Dermis microvascular lymphatic vessel endothelial cell (primary cell): Measurements from ENCODE around the gene TBC1D17. TPM values are rescaled to one million over a fixed set of nuclear protein-coding genes. Genes with fewer than 3 reads are reported as not detected.

Source experiments
- DNase-seq, 2 donors: peaks; one replicate each; pipeline versions ENCODE4 v3.0.0 to v3.0.0-alpha.2; 2010; ENCODE audit warnings: low read depth in 2 of 2
- total RNA-seq: library from RNA; depleted of rRNA; stranded (reverse); fragments of >200 nt; gene quantifications from 2 replicates; pipeline ENCODE4 v1.2.1, GENCODE V29; 2014

TBC1D17 gene
- total RNA-seq, 1 donor from 2014 or later, result 7.6 TPM

DNA sequence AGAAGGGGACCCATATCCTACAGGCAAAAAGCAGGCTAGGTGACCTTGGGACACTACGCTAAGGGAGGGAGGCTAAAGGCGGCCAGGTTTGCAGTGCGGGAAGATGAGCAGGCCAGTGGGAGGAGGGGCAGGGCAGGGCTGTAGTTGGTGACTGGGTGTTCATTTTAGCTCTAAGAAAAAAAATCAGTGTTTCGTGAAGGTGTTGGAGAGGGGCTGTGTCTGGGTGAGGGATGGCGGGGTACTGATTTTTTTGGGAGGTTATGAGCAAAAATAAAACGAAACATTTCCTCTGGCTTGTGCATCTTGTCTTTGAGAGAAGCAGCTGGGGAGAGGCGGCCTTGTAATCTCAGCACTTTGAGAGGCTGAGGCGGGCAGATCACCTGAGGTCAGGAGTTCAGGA, 56.1 kb downstream of the TBC1D17 start:
- DNase-seq, result no peak

DNA sequence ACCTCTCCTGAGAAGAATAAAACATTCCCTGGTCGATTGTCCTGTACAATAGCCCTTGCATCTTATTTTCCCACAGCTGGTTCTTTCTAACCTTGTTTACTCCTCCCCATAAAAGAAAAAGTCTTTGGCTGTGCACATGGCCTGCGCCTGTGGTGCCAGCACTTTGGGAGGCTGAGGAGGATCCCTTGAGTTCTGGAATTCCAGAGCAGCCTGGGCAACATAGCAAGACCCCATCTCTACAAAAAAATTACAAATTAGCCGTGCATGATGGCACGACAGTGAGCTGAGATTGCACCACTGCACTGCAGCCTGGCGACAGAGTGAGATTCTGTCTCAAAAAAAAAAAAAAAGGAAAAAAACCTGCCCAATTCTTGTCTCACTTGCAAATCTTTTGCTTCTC, 59.0 kb downstream of the TBC1D17 start:
- DNase-seq, result no peak

DNA sequence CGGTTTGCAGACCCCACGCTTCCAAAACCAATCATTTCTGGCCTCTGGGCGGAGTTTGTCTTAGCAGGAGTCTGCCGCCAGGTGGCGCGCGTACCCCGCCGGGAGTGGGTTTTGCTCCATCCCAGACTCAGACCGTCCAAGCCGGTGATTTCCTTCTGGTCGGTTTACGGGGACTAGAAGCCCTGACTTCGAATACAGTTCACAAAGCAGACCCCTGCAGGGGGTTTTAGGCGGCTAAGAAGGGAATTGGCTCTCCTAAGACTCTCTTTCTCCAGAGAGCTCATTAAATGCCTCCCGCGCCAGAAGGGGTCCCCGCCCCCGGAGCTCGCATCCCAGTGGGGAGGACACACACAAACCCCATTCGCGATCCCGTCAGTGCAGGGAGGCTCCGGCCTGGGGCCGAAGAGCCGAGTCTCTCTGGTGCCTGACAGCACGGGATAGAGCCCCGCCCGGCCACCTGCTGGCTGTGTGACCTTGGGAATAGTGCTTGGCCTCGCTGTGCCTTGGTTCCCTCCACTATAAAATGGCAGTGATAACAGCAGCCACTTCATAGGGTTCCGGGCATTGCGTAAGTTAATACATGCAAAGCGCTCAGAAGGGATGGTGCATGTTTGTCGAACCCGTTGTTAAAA, 60.4 kb downstream of the TBC1D17 start:
- peak; percentile 36 to 65 for DNase-seq

Other genes starting within 250 kb of the TBC1D17 start
- gene RRAS, start 237.6 kb upstream of the TBC1D17 start, total RNA-seq, result 23.0 and 31.6 TPM in 2 replicates
- 5.3 and 9.6 TPM in 2 replicates for gene SCAF1, start 235.5 kb upstream of the TBC1D17 start, total RNA-seq
- 33.9 and 42.1 TPM in 2 replicates for gene IRF3, start 211.8 kb upstream of the TBC1D17 start, total RNA-seq
- 4.0 and 4.6 TPM in 2 replicates for gene BCL2L12, start 211.8 kb upstream of the TBC1D17 start, total RNA-seq
- gene PRMT1, start 200.4 kb upstream of the TBC1D17 start, total RNA-seq, result 383 and 426 TPM in 2 replicates
- 0.26 and 0.38 TPM in 2 replicates for gene ADM5, start 188.1 kb upstream of the TBC1D17 start, total RNA-seq
- gene CPT1C, start 186.6 kb upstream of the TBC1D17 start, total RNA-seq, result 9.6 and 14.5 TPM in 2 replicates
- gene TSKS, start 114.4 kb upstream of the TBC1D17 start, total RNA-seq, result not detected in 2 replicates
- 44.8 and 73.5 TPM in 2 replicates for gene AP2A1, start 110.7 kb upstream of the TBC1D17 start, total RNA-seq
- 12.7 and 18.6 TPM in 2 replicates for gene FUZ, start 64.4 kb upstream of the TBC1D17 start, total RNA-seq
- gene MED25, start 59.4 kb upstream of the TBC1D17 start, total RNA-seq, result 7.6 and 15.2 TPM in 2 replicates
- gene PTOV1, start 26.5 kb upstream of the TBC1D17 start, total RNA-seq, result 32.6 and 74.1 TPM in 2 replicates
- gene PNKP, start 10.1 kb upstream of the TBC1D17 start, total RNA-seq, result 27.6 and 35.9 TPM in 2 replicates
- 5.1 and 7.6 TPM in 2 replicates for gene AKT1S1, start 347 bp upstream of the TBC1D17 start, total RNA-seq
- gene IL4I1, start 19.2 kb downstream of the TBC1D17 start, total RNA-seq, result 1.6 and 1.9 TPM in 2 replicates
- gene ATF5, start 51.5 kb downstream of the TBC1D17 start, total RNA-seq, result 3.3 and 5.2 TPM in 2 replicates
- 18.9 and 24.5 TPM in 2 replicates for gene NUP62, start 51.8 kb downstream of the TBC1D17 start, total RNA-seq
- gene SIGLEC11, start 83.5 kb downstream of the TBC1D17 start, total RNA-seq, result not detected in 2 replicates
- 15.0 and 19.1 TPM in 2 replicates for gene VRK3, start 147.7 kb downstream of the TBC1D17 start, total RNA-seq
- 3.6 and 5.2 TPM in 2 replicates for gene ZNF473, start 148.3 kb downstream of the TBC1D17 start, total RNA-seq